GM20000 (cell line): ENCODE data around the gene CLNK.
A peak's percentile ranks its signal among the peaks of the same experiment; 100 is the strongest.

ENCODE experiments used
- DNase-seq: peaks from one replicate; pipeline ENCODE4 v3.0.0; 2012; ENCODE audit warnings: low spot score
- CTCF ChIP-seq: IDR thresholded peaks from 2 replicates; pipeline ENCODE4 v1.5.1; 2012; ENCODE audit warnings: mild to moderate bottlenecking, control low read depth; ENCODE audit errors: extremely low read depth, missing control alignments

Gene CLNK

GRCh38 chr4:10605746-10606482 is 78.7 kb downstream of the CLNK start:
- TF ChIP-seq CTCF = no peak
- no peak for DNase-seq

- TF ChIP-seq CTCF = no peak
- no peak for DNase-seq
Observed at GRCh38 chr4:10605031-10605430, 79.5 kb downstream of the CLNK start.

GRCh38 chr4:10599574-10599973 is 85.0 kb downstream of the CLNK start:
- TF ChIP-seq CTCF = no peak
- peak; percentile 31 for DNase-seq

- no peak for DNase-seq
- no peak for TF ChIP-seq CTCF
Observed at GRCh38 chr4:10598829-10599228, 85.7 kb downstream of the CLNK start.

- DNase-seq = no peak
- TF ChIP-seq CTCF = no peak
Observed at GRCh38 chr4:10596586-10597290, 87.8 kb downstream of the CLNK start.

GRCh38 chr4:10593130-10593529 is 91.4 kb downstream of the CLNK start:
- no peak for TF ChIP-seq CTCF
- no peak for DNase-seq

- no peak for DNase-seq
- no peak for TF ChIP-seq CTCF
Observed at GRCh38 chr4:10590896-10591295, 93.7 kb downstream of the CLNK start.
